HG03521 (cell line): ENCODE data around the gene NKAP.
"Not testable (repeated sequence)": the region's sequence is repeated elsewhere in the genome, so short reads cannot be mapped to it uniquely, and the experiment has no call there.

Experiments used
- ATAC-seq: cut with Tn5 transposase; IDR thresholded peaks from one replicate; pipeline ENCODE4 v1.9.1; 2021; ENCODE audit warnings: mild to moderate bottlenecking, moderate library complexity; ENCODE audit not compliant: unreplicated experiment

Gene NKAP

DNA sequence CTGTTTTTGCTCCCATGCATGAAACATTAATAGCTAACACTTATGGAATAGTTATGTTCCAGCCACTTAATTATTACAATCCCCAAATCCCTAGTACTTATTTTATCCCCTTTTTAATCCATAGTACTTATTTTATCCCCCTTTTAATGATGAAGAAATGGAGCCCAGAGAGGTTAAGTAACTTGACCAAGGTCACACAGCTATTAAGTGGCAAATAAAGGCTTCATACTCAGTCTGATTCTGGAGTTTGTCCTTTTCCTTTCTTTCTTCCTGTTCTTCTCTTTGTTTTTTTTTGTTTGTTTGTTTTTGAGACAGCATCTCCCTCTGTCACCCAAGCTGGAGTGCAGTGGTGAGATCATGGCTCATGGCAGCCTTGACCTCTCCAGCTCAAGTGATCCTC, 2.2 kb downstream of the NKAP start:
- no peak for ATAC-seq

GRCh38 chrX:119935215-119935874, 8.2 kb downstream of the NKAP start:
- no peak for ATAC-seq

DNA sequence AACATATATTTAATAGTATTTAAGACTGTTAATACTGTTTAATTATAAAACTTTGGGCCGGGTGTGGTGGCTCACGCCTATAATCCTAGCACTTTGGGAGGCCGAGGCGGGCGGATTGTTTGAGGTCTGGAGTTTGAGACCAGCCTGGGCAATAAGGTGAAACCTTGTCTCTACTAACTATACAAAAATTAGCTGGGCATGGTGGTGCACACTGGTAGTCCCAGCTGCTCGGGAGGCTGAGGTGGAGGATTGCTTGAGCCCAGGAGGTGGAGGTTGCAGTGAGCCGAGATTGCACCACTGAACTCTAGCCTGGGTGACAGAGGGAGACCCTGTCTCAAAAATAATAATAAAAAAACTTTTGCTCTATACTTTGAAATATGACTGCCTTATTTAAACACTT, 21.2 kb downstream of the NKAP start:
- ATAC-seq, result not testable (repeated sequence)

DNA sequence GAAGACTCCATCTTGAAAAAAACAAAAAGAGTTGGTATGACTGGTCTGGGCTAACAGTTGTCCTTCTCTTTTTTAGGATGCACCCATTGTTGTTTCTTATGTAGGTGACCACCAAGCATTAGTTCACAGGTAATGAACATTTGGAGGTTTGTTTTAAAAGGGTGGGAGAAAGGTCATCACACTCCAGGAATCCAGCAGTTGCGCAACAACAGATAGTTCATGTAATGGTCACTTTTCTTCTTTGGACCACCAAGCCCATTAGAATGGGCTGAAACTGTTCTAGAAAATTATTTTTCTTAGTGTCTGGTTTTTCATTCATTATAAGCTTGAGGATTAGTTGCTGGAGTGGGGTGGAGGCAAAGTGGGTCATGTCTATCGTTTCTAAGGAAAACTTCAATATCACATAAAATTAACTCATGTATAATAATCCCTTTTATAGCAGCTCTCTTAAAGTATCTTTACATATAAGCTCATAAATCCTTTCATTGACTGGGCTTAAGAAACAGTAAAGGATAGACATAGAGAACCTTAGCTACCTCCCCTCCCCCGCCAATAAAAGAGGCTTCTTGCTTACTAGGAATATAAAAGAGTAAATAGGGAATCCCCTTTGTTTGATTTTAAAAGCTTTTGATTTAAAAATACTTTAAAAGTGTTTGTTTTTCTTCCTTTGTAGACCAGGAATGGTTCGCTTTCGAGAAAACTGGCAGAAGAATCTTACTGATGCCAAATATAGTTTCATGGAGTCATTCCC, 23.5 kb downstream of the NKAP start:
- ATAC-seq, result no peak

DNA sequence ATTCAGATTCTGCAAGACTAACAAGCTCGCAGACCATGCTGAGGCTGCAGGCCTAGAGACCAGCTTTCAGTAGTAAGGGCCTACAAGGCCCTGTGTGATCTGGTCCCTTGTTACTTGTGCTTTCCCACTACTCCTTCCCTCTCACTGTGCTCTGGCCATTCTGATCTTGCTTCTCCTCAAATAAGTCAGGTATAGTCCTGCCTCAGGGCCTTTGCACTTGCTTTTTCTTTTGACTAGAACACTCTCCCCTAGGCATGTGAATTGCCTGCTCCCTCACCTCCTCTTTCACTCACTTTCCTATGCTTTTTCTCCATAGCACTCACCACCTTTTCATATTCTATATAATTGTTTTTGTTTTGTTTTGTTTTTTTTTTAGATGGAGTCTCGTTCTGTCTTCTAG, 25.7 kb downstream of the NKAP start:
- no peak for ATAC-seq

DNA sequence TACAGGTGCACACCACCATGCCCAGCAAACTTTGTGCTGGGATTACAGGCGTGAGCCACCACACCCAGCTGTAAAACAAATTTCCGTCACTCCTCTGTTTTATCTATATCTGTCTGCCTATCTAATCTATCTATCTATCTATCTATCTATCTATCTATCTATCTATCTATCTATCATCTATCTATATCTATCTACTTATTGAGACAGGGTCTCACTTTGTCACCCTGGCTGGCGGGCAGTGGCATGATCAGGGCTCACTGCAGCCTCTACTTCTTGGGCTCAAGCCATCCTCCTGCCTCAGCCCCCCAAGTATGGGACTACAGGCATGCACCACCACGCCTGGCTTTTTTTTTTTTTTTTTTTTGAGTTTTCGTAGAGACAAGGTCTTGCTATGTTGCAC, 27.2 kb downstream of the NKAP start:
- no peak for ATAC-seq

- no peak for ATAC-seq
Measured at GRCh38 chrX:119900976-119901375, 42.6 kb downstream of the NKAP start.

DNA sequence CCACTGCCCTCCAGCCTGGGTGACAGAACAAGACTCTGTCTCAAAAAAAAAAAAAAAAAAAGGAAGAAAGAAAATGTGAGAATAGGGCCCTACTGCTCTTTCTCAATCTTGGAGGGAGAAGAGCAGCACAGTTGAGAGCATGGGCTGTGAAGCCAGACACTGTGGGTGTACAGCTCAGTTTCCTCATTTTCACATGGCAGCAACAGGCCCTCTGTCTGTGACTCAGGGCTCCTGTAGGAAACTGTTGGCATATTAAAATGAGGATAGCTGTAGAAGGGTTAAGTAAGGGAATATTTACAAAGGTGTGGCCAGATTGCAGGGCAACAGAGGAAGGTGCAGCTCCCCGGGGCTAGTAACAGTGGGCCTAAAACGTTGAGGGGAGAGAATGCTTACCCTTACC, 44.4 kb downstream of the NKAP start:
- no peak for ATAC-seq

DNA sequence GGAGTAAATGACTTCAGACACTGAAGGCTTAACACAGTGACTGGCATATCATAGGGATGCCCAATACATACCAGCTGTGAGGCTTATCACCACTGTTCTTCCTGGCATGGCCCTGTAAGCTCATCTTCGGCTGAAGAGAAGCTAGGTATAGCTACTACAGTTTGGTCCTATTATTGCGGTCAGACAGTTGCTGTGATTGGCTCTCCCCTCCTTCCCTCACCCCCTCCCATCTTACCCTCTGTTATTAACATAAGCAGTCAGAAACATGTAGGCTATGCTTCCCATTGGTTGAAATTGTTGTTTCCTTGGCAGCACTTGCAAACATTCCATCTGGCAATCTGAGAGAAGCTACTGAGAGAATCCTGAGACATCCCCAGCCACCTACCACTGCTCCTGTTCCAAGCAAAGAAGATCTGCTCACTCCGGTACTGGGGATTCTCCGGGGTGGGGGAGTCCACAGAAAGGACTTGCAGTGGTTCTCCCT, 47.7 kb downstream of the NKAP start, which contains the start of gene AKAP14:
Gene AKAP14, plus strand, starts transcription at position 51 of the 484 bp plus-strand sequence. CDS start 7,331 bp downstream, outside the sequence.
- ATAC-seq, result no peak

GRCh38 chrX:119891961-119892692, 51.4 kb downstream of the NKAP start:
- not testable (repeated sequence) for ATAC-seq

DNA sequence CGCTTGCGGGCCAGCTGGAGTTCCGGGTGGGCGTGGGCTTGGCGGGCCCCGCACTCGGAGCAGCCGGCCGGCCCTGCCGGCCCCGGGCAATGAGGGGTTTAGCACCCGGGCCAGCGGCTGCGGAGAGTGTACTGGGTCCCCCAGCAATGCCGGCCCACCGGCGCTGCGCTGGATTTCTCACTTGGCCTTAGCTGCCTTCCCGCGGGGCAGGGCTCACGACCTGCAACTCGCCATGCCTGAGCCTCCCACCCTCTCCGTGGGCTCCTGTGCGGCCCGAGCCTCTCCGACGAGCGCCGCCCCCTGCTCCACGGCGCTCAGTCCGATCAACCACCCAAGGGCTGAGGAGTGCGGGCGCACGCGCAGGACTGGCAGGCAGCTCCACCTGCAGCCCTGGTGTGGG, 52.9 kb downstream of the NKAP start:
- not testable (repeated sequence) for ATAC-seq

DNA sequence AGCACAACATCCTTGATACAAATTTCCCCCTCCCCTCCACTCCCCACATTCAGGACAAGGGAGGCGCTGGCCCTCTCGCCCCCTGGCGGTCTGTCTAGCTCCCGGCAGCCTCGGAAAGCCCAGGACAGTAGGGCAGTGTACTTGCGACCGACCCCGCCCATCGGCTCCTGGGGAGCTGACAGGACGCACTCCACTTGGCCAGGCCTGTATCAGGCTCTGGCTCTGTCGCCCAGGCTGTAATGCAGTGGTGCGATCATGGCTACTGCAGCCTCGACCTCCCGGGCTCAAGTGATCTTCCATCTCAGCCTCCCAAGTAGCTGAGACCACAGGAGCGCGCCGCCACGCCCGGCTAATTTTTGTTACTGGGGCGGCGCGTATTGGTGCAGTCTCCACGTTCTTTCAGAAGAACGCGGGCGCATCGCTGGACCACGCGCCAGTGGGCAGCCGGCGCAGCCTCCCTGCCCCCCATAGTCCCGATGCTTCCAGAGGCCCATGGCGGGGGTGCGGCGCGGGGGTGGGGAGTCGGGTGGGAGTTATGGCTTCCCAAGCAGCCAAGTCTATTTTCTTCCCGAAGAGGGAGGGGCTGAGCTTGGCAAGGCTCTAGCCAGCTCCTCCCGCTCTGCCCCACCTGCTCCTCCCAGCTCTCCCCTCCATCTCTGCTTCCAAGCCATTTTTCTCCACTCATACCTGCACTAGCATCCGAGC, 55.7 kb downstream of the NKAP start:
- peak; percentile 87 for ATAC-seq

DNA sequence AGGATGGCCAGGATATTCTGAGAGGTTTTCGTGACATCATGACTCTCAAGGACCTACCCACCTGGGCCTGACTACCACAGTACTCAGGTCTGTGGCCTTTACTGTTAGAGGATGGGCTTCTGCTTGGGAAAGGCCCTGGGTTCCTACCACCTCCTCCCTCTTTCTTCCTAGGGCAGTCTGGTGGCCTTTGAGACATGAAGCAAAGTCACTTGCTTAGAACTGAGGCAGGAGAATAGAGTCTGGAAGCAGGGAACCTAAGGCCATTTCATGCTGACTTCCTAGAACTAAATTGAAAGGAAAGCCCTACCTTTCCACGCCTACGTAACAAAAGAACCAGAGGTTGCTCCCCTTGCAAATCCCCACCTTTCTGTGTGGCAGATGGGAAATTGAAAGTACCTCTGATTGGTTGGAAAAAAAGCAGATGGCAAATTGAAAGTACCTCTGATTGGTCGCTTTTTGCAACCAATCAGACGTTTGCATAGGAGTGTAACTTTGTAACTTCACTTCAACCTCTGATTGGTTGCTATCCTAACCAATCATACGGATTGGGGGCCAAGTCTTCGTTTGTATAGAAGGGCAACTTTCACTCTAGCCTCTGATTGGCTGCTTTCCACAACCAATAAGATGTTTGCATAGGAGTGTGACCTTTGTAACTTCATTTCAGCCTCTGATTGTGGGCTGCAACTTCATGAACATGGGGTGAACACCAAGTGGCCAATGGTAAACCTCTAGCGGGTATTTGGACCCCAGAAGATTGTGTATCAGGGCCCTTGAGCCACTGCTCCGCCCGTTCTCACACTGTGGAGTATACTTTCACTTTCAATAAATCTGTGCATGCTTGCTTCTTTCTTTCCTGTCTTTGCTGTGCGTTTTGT, 57.8 kb downstream of the NKAP start:
- ATAC-seq, result no peak

DNA sequence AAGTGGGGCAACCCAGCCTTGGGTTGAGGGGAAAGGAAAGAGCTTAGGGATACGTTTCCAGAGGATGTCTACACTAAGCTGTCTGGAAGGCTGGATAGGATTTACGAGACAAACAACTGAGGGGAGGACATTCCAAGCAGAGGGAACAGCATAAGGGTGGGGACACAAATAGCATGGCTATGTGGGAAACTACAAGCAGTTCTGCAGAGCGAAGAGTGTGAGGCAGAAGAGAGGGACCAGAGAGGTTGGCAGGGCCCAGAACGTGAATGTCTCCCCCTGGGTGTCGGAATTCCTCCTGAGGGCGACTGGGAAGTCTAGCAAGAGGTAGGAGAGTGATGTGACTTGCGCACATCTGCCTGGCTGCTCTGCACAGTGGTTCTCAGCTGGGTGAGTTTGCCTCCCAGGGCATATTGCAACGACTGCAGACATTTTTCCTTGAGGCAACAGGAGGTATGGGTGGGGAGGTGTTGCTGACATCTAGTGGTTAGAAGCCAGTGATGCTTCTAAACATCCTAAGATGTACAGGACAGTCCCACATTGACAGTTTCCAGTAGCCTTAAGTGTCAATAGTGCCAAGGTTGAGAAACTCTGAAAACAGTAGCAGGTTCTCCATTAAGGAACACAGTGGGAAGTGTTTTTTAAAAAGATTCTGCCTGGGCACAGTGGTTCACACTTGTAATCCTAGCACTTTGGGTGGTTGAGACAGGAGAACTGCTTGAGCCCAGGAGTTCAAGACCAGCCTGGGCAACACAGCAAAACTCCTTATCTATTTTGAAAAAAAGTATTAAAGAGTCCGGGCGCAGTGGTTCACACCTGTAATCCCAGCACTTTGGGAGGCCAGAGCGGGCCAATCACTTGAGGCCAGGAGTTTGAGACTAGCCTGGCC, 62.8 kb downstream of the NKAP start:
- ATAC-seq, result peak; percentile 70

- ATAC-seq, result no peak
Measured at GRCh38 chrX:119880076-119880475, 63.5 kb downstream of the NKAP start.

DNA sequence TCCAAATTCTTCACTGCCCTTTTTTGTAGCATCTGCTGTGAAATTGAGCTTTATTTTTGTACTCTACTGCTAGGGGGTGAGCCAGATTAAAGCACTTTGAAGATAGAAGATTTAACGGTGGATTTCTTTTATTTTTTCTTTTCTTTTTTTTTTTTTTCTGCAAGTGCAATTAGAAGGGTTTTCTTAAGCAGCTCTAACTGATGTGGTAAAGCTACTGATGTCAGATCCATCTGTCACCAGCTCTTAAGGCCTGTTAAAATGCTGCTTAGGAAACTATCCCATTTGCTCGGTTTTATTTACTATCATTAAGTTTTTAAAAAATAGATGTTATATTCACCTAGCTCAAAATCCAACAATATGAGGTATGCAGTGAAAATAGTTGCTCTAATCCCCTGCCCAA, 64.8 kb downstream of the NKAP start:
- no peak for ATAC-seq

DNA sequence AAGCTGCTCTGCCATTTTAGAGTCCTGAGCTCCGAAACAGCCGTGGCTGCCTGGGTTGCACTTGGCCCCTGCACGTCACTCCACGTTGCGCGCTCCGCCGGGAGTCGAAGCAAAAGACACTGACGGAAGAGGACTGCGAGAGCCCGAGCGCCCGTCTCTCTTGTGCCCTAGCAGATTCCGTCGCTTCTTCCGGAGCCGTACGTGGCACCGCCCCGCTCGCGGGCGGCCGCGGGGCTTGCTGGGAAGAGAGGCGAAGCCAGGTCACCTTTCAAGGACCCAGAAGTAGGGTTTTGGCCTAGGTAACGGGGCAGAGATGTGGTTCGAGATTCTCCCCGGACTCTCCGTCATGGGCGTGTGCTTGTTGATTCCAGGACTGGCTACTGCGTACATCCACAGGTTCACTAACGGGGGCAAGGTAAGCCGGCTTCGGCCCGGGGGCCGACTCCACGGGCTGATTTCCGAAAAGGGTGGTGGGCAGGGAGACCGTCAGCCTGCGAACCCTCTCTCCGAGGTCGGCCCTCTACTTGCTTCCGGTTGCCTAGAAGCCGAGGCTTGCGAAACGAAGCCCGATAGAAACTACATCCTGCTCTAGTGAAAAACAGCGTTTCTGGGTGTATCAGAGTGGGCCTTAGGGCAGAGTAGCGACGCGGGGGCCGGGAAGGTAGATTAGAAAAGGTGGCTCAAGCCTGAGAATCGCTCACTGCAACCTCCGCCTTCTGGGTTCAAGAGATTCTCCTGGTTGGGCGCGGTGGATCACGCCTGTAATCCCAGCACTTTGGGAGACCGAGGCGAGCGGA, 71.8 kb downstream of the NKAP start, which contains the start of the genes NDUFA1 and RNF113A:
Gene NDUFA1, plus strand, starts transcription at position 234 of the 797 bp plus-strand sequence. Its CDS starts 80 bp downstream, at position 314.
Gene RNF113A, minus strand, starts transcription at position 135 of the 797 bp plus-strand sequence. Its CDS starts 120 bp downstream, at position 15.
- peak; percentile 91 for ATAC-seq

DNA sequence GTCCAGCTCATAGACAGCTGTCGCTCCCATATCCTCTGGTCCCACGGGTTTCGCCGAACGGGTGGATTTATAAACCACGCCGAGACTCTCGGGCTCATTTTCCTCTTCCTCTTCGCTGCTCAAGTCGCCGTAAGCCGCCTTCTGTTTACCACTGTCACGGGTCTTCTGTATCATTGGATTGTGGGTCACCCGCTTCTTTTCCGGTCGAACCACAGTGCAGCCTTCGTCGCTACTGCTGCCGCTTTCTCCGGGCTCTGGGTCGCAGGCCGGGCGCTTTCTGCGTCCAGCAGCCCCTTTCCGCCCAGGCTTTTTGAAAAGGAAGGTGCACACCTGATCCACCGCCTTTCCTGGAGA, 72.3 kb downstream of the NKAP start:
- peak; percentile 37 for ATAC-seq
